Neural crest cell (in vitro differentiated cells): ENCODE data around the gene ALG8. TPM values are rescaled to one million over a fixed set of nuclear protein-coding genes. Genes with fewer than 3 reads are reported as not detected.

ENCODE experiments used
- total RNA-seq: library from RNA; stranded (reverse); gene quantifications from 2 replicates; pipeline ENCODE4 v1.2.1, GENCODE V29; 2021

Gene ALG8
- total RNA-seq, 1 donor from 2014 or later, result 79.7 TPM

Other genes with a start within 250 kb of the ALG8 start
- gene INTS4, start 145.0 kb downstream of the ALG8 start, total RNA-seq, result 49.7 and 54.4 TPM in 2 replicates
- gene KCTD14, start 116.3 kb downstream of the ALG8 start, total RNA-seq, result 1.4 and 1.6 TPM in 2 replicates
- not detected in 2 replicates for gene THRSP, start 75.8 kb downstream of the ALG8 start, total RNA-seq
- 236 and 251 TPM in 2 replicates for gene NDUFC2, start 59.8 kb downstream of the ALG8 start, total RNA-seq
- 6.4 and 8.4 TPM in 2 replicates for gene KCTD21, start 49.0 kb upstream of the ALG8 start, total RNA-seq
- gene USP35, start 49.3 kb upstream of the ALG8 start, total RNA-seq, result 9.3 and 11.1 TPM in 2 replicates